Erythroblast (primary cell): ENCODE data around the gene SLC25A13.

Experiments
- GATA1 ChIP-seq: IDR thresholded peaks from 2 replicates; pipeline ENCODE4 v1.6.1; 2011; ENCODE audit warnings: low read depth, mild to moderate bottlenecking, control low read depth, low read length, moderate library complexity
- POLR2A ChIP-seq: IDR thresholded peaks from 2 replicates; pipeline ENCODE4 v1.6.1; 2011; ENCODE audit warnings: mild to moderate bottlenecking, low read length

DNA sequence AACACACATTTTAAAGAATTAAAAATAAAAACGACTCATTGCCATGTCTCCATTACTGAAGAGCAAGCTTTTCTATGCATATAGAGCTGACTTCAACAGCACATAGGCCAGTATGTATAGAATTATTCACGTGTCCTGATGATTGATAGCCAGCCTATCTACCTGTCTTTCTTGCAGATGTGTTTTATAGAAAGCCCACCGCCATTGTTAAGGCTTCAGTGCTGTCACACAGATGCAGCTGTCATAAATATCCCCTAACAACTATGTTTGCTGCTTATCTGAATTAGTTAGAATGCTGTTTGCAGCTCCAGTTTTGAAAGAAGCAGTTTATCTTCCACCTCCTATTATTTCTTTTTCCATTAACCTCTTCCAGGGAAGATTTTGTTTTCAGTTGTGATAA lies 235.9 kb downstream of the SLC25A13 start:
- TF ChIP-seq POLR2A (no peak), GATA1 (no peak)
